Heart left ventricle (tissue), 16 donors: ENCODE measurements around the gene RAD51B. TPM values are rescaled to one million over a fixed set of nuclear protein-coding genes. Genes with fewer than 3 reads are reported as not detected.

Experiments
- ATAC-seq, 4 donors: fragments of 200-7000 bp; cut with Tn5 transposase; one replicate each; pipeline ENCODE4 v1.9.1; 2020 to 2022; ENCODE audit warnings: moderate library complexity in 4 of 4, mild to moderate bottlenecking in 3 of 4, moderate number of reproducible peaks in 1 of 4
- DNase-seq, 5 donors: peaks; one replicate each; pipeline ENCODE4 v3.0.0-alpha.2; 2020
- H3K27ac ChIP-seq, 12 donors: fragments of 200-600 bp; sonication (generic) in 4 of 12; one replicate each; pipeline versions ENCODE4 v1.5.0 to v1.8.0; 2016 to 2022; ENCODE audit warnings: mild to moderate bottlenecking in 2 of 12
- H3K27me3 ChIP-seq, 9 donors: fragments of 200-600 bp; sonication (generic) in 2 of 9; one replicate each; pipeline versions ENCODE4 v1.5.1 to v1.8.0; 2016 to 2022; ENCODE audit warnings: mild to moderate bottlenecking in 3 of 9
- H3K36me3 ChIP-seq, 9 donors: fragments of 200-600 bp; sonication (generic) in 2 of 9; one replicate each; pipeline versions ENCODE4 v1.5.0 to v1.8.0; 2018 to 2022; ENCODE audit warnings: mild to moderate bottlenecking in 2 of 9
- H3K4me1 ChIP-seq, 12 donors: fragments of 200-600 bp; sonication (generic) in 4 of 12; one replicate each; pipeline versions ENCODE4 v1.5.0 to v1.8.0; 2016 to 2022; ENCODE audit warnings: mild to moderate bottlenecking in 3 of 12
- H3K4me3 ChIP-seq, 12 donors: fragments of 200-600 bp; sonication (generic) in 4 of 12; one replicate each; pipeline versions ENCODE4 v1.5.0 to v1.8.0; 2017 to 2022; ENCODE audit warnings: mild to moderate bottlenecking in 9 of 12, moderate library complexity in 4 of 12
- H3K9me3 ChIP-seq, 12 donors: fragments of 200-600 bp; sonication (generic) in 4 of 12; one replicate each; pipeline versions ENCODE4 v1.5.0 to v1.8.0; 2016 to 2022; ENCODE audit warnings: mild to moderate bottlenecking in 1 of 12
- CTCF ChIP-seq, 12 donors: fragments of 200-600 bp; sonication (generic) in 4 of 12; IDR thresholded peaks; one replicate each; pipeline versions ENCODE4 v1.5.0 to v1.8.0; 2018 to 2022; ENCODE audit warnings: antibody characterized with exemption in 12 of 12, mild to moderate bottlenecking in 5 of 12
- POLR2A ChIP-seq, 2 donors: fragments of 450-650 bp; IDR thresholded peaks; one replicate each; pipeline ENCODE4 v1.6.1; 2017; ENCODE audit warnings: antibody characterized with exemption in 2 of 2, mild to moderate bottlenecking in 2 of 2, moderate library complexity in 2 of 2
- WGBS, 4 donors: extraction: QIAGEN DNeasy Blood & Tissue Kit in 2 of 4; methylation state at CpG; one replicate each; pipeline versions ENCODE4 v1.1.5 to v1.1.7; 2013 to 2018; 5-methylcytosine and 5-hydroxymethylcytosine counted together
- intact Hi-C, 10 donors: fragments of 100-400 bp; cut with DNase I; formaldehyde crosslinking; loops; one replicate each; pipeline versions ENCODE4 v1.11.1 to v1.14.2; 2022
- polyA plus RNA-seq, 2 donors: library from polyadenylated mRNA; stranded (reverse); fragments of 200-250 nt; gene quantifications; one replicate each; pipeline ENCODE4 v1.2.3, GENCODE V29; 2013
- total RNA-seq, 9 donors: library from RNA; depleted of rRNA in 2 of 9; stranded (reverse); fragments of >200 nt in 2 of 9; fragmentation: NEBNext Ultra II Directional in 3 of 9; extraction: Animal tissue kit (Norgen Biotek cat#: 25700) in 3 of 9; gene quantifications; one replicate each; pipeline versions ENCODE4 v1.1.0 to v1.2.4, GENCODE V29; 2016 to 2023
- donor health status: ischemic (EF 13 %, LVEDD 7.1; RV severe dilation, severe dysfunction).
- donor health status: healthy with polysubstance abuse.
- donor health status: DM: no; HTN: yes; CAD: no.
- donor health status: DM: no; HTN: no; CAD: no.
- donor health status: ischemic (EF 25% LVEDD 6.9; RV normal size, moderate dysfunction).
- donor health status: ischemic (EF 25% LVEDD 5.7; RV mildly dilated, moderate dysfunction).
- donor health status: healthy.
- donor health status: DM: yes; HTN: yes; CAD: no.
- donor health status: ischemic (EF 35%, LVEDD 5.7; RV mildly dilated, moderate dysfunction).
- donor health status: nonischemic (EF 11% LVEDD 7.7; RV severe dilation, severe dysfunction).
- donor health status: DM: yes; HTN: yes; CAD: no.
- donor health status: PGD.
- donor health status: ischemic (EF 29% LVEDD 5.4; RV normal size, mild dysfunction).
- donor health status: nonischemic (EF 23%, LVEDD 6.1; RV moderate dilation, normal function).

Gene RAD51B
- total and polyA plus RNA-seq, 11 donors, result 1.3 to 11.3 (median 3.2) TPM

GRCh38 chr14:68417009-68417650, 597.6 kb downstream of the RAD51B start:
- Histone ChIP-seq H3K27ac (no peak overlapping the region), H3K4me3 (no peak overlapping the region), H3K4me1 (peaks cover 0 to 30% (median 2%) of the 10 kb centered on the region in 12 donors), H3K9me3 (no peaks in the 10 kb centered on the region), H3K36me3 (no peaks in the 10 kb centered on the region), H3K27me3 (no peaks in the 10 kb centered on the region)
- DNase-seq (no peak), ATAC-seq (no peak)
- no peak for TF ChIP-seq POLR2A (IDR thresholded peaks at IDR 0.05)
- TF ChIP-seq CTCF (IDR thresholded peaks at IDR 0.05), result no peak
- 95 to 96% (median 95%) methylated on average over 5 of the region's 5 CpGs for WGBS, 4 donors
- intact Hi-C loops, result no loop called here

- intact Hi-C loops, result no loop called here
- DNase-seq (no peak), ATAC-seq (no peak)
- H3K9me3 ChIP-seq, result no peaks in the 10 kb centered on the region
- no peak overlapping the region for H3K4me3 ChIP-seq
- 75 to 85% (median 80%) methylated on average over 3 of the region's 3 CpGs for WGBS, 4 donors
- no peak overlapping the region for H3K27ac ChIP-seq
- no peak for TF ChIP-seq CTCF (IDR thresholded peaks at IDR 0.05)
- no peak for TF ChIP-seq POLR2A (IDR thresholded peaks at IDR 0.05)
- no peaks in the 10 kb centered on the region for H3K27me3 ChIP-seq
- H3K4me1 ChIP-seq, result peaks cover 0 to 28% (median 2%) of the 10 kb centered on the region in 12 donors
- H3K36me3 ChIP-seq, result no peaks in the 10 kb centered on the region
Measured at GRCh38 chr14:68418174-68419118, 598.9 kb downstream of the RAD51B start.

- no peak overlapping the region for H3K4me3 ChIP-seq
- ATAC-seq (no peak), DNase-seq (no peak)
- WGBS, 4 donors, result 73 to 89% (median 82%) methylated on average over 5 of the region's 5 CpGs
- H3K9me3 ChIP-seq, result no peaks in the 10 kb centered on the region
- intact Hi-C loops, result no loop called here
- no peaks in the 10 kb centered on the region for H3K36me3 ChIP-seq
- H3K27ac ChIP-seq, result no peak overlapping the region
- H3K4me1 ChIP-seq, result peaks cover 0 to 17% (median 0%) of the 10 kb centered on the region in 12 donors
- no peaks in the 10 kb centered on the region for H3K27me3 ChIP-seq
- TF ChIP-seq POLR2A (IDR thresholded peaks at IDR 0.05) (no peak), CTCF (IDR thresholded peaks at IDR 0.05) (no peak)
Measured at GRCh38 chr14:68420350-68420749, 600.8 kb downstream of the RAD51B start.

GRCh38 chr14:68421116-68421515, 601.5 kb downstream of the RAD51B start:
- intact Hi-C loops, result no loop called here
- H3K27me3 ChIP-seq, result no peaks in the 10 kb centered on the region
- H3K4me3 ChIP-seq, result no peak overlapping the region
- H3K4me1 ChIP-seq, result peaks cover 0 to 17% (median 0%) of the 10 kb centered on the region in 12 donors
- 67 to 94% (median 88%) methylated on average over 3 of the region's 3 CpGs for whole genome bisulfite sequencing, 4 donors
- no peaks in the 10 kb centered on the region for H3K9me3 ChIP-seq
- ATAC-seq (no peak), DNase-seq (no peak)
- TF ChIP-seq CTCF (IDR thresholded peaks at IDR 0.05) (no peak), POLR2A (IDR thresholded peaks at IDR 0.05) (no peak)
- H3K36me3 ChIP-seq, result no peaks in the 10 kb centered on the region
- no peak overlapping the region for H3K27ac ChIP-seq
